ENCODE measurements around the gene SALL1.
A peak's percentile ranks its signal among the peaks of the same experiment; 100 is the strongest.

The SALL1 gene

DNA sequence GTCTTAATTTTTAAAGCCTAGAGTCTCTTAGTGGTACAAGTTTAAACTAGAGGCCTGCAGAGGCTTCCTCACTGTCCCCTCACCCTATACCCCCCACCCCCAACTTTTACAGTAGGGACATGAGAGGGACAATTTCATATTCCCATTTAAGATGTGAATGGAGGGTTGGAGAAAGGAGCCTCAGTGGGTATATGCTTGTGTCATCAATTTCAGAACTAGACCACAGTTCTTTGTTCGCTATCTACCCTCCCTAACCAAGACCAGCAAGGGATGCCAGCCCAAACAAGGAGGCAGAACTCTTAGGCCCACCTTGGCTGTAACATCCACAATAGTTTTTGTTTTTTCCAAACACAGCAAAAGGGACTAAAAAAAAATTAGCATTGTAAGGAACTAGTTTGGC, 14.0 kb upstream of the SALL1 start:
- TF ChIP-seq, protein P1, sequence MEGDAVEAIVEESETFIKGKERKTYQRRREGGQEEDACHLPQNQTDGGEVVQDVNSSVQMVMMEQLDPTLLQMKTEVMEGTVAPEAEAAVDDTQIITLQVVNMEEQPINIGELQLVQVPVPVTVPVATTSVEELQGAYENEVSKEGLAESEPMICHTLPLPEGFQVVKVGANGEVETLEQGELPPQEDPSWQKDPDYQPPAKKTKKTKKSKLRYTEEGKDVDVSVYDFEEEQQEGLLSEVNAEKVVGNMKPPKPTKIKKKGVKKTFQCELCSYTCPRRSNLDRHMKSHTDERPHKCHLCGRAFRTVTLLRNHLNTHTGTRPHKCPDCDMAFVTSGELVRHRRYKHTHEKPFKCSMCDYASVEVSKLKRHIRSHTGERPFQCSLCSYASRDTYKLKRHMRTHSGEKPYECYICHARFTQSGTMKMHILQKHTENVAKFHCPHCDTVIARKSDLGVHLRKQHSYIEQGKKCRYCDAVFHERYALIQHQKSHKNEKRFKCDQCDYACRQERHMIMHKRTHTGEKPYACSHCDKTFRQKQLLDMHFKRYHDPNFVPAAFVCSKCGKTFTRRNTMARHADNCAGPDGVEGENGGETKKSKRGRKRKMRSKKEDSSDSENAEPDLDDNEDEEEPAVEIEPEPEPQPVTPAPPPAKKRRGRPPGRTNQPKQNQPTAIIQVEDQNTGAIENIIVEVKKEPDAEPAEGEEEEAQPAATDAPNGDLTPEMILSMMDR (conservative IDR thresholded peaks at IDR 0.05; ENCODE audit: low read length): no peak
- no peak for DNase-seq (ENCODE audit: low read depth)
- no peak overlapping the region for H3K4me3 ChIP-seq (ENCODE audit: low read length)

DNA sequence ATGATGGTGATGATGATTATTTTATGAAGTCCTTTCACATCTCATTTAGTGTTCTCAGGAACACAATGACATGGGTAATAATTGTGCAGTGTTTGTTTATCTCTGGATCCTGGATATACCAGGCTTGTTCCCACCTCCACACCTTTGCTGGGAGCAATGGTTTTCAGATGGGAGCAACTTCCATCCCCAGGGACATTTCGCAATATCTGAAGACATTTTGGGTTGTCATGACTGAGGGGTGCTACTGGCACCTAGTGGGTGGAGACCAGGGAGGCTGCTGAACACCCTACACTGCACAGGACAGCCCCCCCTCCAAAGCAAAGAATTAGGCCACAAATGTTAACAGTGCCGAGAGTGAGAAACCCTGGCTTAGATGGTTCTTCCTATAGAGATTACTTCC, 13.5 kb upstream of the SALL1 start:
- no peak for DNase-seq (ENCODE audit: low read depth)
- TF ChIP-seq, protein P1 (conservative IDR thresholded peaks at IDR 0.05; ENCODE audit: low read length): no peak
- H3K4me3 ChIP-seq (ENCODE audit: low read length): no peak overlapping the region

DNA sequence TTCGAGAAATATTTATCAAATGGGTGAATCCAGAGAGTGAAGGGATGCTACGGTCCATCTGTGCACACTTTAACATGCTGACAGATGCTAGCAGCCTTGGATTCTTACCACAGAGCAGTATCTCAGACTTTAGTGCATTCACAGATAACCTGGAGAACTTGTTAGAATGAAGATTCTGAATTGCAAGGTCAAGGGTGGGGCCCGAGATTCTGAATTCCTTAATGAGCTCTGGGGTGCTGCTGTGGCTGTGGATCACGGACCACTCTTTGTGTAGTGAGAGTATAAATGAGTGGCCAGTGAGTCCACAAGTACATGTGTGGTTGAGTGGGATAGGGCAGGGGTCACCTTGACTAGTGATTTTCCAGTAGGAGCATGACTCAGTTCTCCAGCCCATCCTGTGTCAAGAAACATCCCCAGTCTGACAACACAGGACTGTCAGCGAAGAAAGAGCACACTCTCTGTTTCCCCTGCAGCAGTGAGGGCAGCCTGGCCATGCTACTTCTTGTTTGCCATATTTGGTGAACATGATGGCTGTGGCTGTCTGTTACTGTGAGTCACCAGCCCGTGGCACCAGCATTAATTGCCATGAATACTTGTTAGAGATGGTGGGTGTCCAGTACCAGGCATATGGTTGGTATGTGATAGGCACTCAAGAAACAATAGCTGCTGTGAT, 13.0 kb upstream of the SALL1 start:
- no peak overlapping the region for H3K4me3 ChIP-seq (ENCODE audit: low read length)
- TF ChIP-seq, protein P1 (conservative IDR thresholded peaks at IDR 0.05; ENCODE audit: low read length): no peak
- DNase-seq (ENCODE audit: low read depth): peak; percentile 62

DNA sequence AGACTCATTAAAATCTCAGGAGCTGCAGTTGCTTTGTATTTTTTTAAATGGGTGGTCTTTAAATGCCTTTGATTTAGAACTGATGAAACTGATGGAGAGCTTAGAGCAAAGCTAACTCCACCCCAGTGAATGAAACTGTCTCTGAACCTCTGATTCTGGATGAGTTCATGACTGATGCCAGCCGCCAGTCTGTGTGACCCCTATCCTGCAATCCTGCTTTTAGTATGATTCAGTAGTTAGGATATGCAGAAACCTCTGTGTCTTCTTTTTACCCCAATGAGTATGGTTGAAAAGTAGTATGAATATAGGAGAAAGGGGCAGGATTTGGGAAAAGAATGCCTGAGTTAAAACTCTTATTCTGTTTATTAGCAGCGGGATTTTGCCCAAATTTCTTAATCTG, 12.3 kb upstream of the SALL1 start:
- peak; percentile 49 for DNase-seq (ENCODE audit: low read depth)
- H3K4me3 ChIP-seq (ENCODE audit: low read length): no peak overlapping the region
- TF ChIP-seq, protein P1 (conservative IDR thresholded peaks at IDR 0.05; ENCODE audit: low read length): no peak

DNA sequence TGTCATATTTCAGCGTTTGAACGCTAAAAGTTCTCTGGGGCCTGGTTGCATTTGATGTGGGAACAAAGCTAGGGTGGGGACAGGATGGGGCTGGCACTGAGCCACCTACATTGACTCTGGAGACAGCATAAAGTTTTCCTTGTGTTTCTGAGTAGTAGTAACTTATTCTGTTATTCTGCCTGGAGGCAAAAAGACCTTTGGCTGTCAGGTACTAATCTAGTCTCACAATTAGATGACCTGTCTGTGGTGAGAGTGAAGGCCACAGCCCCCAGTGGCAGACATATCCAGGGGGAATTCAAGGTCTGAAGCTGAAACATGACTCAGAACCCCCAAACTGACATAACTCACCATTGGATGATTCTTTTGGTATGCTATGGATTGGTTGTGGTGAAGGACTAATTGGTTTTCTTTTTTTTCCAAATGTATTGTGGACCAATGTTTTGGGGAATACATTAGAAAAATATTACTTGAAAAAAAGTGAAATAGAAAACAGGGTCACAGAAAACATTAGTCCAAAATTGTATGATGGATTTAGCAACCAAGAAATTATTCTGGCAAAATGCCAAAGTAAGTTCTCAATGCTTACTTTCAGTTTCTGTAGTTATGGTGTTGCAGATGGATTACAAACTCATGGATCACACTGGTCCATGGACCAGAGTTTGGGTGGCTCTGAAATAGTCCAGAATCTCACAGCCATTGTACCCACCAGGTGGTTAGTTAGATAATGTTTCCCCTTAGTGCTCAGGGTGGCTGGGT, 10.5 kb upstream of the SALL1 start:
- TF ChIP-seq, protein P1 (conservative IDR thresholded peaks at IDR 0.05; ENCODE audit: low read length): no peak
- H3K4me3 ChIP-seq (ENCODE audit: low read length): no peak overlapping the region
- peak; percentile 46 for DNase-seq (ENCODE audit: low read depth)

DNA sequence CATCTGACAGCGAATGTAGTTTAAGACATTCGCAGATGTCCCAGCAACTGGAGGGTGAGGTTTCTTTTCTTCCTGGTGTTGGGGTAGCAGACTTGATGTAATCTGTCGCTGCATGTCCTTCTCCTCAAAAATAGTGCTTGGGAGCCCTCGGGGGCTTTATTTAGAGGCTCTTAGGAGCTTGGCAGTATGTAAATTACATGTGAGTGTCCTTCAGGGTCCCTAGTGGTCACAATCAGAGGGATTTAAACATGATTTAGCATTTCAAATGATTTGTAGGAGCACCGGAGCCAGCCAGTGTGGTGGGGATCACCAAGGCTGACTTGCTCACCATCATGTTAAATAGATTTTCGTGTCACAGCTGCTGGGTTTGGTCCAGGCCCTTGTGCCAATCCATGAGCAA, 8.8 kb upstream of the SALL1 start:
- DNase-seq (ENCODE audit: low read depth): no peak
- TF ChIP-seq, protein P1 (conservative IDR thresholded peaks at IDR 0.05; ENCODE audit: low read length): no peak; the same call in 1 of the 2 replicates
- no peak overlapping the region for H3K4me3 ChIP-seq (ENCODE audit: low read length)

DNA sequence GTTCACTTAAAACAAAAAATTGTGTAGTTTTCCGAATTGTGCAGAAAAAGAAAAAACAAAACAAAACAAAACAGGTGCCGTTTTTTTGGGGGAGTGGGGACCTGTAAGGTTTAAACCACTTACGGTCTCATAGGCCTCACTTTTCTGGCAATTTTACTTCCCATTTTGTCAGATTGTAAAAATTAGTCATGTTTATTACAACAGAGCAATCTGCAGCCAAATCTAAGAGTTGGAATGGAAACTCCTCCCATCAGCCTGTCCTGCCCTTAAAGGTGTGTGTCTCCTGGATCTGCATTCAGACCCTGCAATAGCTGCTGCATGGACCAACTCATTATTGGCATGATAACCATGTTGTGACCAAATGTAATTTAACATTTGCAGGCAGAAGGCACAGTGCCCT, 8.2 kb upstream of the SALL1 start:
- no peak overlapping the region for H3K4me3 ChIP-seq (ENCODE audit: low read length)
- TF ChIP-seq, protein P1 (conservative IDR thresholded peaks at IDR 0.05; ENCODE audit: low read length): no peak
- DNase-seq (ENCODE audit: low read depth): no peak

Data from AG10803 (cell line).